Measurements from ENCODE around the gene ZNF699.
"Not testable (repeated sequence)": the region's sequence is repeated elsewhere in the genome, so short reads cannot be mapped to it uniquely, and the experiment has no call there.

The ZNF699 gene

GRCh38 chr19:9295411-9295849 lies 14.2 kb downstream of the ZNF699 start:
- CTCF ChIA-PET: no interaction called here
- no peak for DNase-seq (ENCODE audit: extremely low spot score)
- POLR2A ChIA-PET: no interaction called here
- TF ChIP-seq, protein P1, sequence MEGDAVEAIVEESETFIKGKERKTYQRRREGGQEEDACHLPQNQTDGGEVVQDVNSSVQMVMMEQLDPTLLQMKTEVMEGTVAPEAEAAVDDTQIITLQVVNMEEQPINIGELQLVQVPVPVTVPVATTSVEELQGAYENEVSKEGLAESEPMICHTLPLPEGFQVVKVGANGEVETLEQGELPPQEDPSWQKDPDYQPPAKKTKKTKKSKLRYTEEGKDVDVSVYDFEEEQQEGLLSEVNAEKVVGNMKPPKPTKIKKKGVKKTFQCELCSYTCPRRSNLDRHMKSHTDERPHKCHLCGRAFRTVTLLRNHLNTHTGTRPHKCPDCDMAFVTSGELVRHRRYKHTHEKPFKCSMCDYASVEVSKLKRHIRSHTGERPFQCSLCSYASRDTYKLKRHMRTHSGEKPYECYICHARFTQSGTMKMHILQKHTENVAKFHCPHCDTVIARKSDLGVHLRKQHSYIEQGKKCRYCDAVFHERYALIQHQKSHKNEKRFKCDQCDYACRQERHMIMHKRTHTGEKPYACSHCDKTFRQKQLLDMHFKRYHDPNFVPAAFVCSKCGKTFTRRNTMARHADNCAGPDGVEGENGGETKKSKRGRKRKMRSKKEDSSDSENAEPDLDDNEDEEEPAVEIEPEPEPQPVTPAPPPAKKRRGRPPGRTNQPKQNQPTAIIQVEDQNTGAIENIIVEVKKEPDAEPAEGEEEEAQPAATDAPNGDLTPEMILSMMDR (IDR thresholded peaks at IDR 0.05; ENCODE audit: control extremely low read depth, extremely low read depth, low read depth, missing control alignments): no peak

DNA sequence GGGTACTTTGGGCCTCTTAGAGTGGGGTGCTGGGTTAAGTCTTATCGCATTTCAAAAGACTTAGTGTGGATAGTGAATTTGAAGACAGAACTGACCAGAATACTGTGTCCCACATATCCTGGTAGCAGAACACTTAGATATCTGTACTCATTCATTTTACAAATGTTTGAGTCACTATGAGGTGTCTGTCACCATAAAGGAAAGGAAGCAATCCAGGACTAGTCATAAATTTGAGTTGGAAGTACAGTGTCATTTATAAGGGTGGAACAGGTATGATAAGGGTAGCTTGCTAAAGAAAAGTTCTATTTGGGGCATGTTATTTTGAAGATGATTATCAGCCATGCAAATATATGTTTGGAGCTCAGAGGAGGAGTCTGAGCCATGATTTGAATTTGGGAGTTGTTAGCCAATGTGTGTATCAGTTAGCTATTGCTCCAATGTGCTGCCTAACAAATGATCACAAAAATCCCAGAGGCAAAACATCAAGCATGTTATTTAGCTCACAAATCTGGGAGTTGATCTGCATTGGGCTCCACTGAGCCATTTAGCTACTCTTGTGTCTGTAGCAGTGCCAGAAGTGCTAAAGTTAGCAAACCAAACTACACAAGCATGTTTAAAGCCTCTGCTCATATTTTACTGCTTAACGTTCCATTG lies 20.3 kb downstream of the ZNF699 start:
- POLR2A ChIA-PET: no interaction called here
- CTCF ChIA-PET: no interaction called here
- DNase-seq (ENCODE audit: extremely low spot score): no peak
- TF ChIP-seq, protein P1 (IDR thresholded peaks at IDR 0.05; ENCODE audit: control extremely low read depth, extremely low read depth, low read depth, missing control alignments): no peak

GRCh38 chr19:9283485-9283884 lies 26.2 kb downstream of the ZNF699 start:
- CTCF ChIA-PET, POLR2A ChIA-PET: not testable (repeated sequence)

GRCh38 chr19:9251236-9251635 lies 58.4 kb downstream of the ZNF699 start:
- TF ChIP-seq, protein P1 (IDR thresholded peaks at IDR 0.05; ENCODE audit: control extremely low read depth, extremely low read depth, low read depth, missing control alignments): no peak
- DNase-seq (ENCODE audit: extremely low spot score): no peak
- POLR2A ChIA-PET: no interaction called here
- CTCF ChIA-PET: no interaction called here

More at GRCh38 chr19:9283485-9283884, 26.2 kb downstream of the ZNF699 start:
- DNase-seq (ENCODE audit: extremely low spot score): not testable (repeated sequence)

DNA sequence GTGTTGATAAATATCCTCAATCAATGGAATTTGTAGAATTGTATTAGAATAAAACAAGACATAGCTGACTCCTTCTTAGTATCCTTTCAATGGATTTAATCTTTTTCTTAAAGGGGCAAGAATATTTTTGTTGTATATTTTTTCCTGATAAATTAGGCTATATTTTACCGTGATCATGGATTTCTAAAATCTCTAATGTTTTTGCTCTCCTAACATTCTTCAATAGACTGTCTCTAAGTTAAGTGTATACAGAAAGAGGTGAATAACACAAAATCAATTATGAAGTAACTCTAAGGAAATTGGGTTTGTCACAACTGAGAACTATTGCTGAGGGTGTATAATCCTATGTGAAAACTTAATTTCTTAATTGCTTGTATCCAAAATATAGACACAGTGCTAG lies 59.0 kb downstream of the ZNF699 start, which contains the start of gene OR7E24:
Gene OR7E24 (plus strand): TSS at position 301 of the 400 bp plus-strand sequence. CDS start 114 bp downstream, outside the sequence.
- TF ChIP-seq, protein P1 (IDR thresholded peaks at IDR 0.05; ENCODE audit: control extremely low read depth, extremely low read depth, low read depth, missing control alignments): no peak
- ChIA-PET CTCF (no interaction called here), POLR2A (no interaction called here)
- DNase-seq (ENCODE audit: extremely low spot score): no peak

All from GM10248 (cell line).